Peyer's patch (tissue), 4 donors: Measurements from ENCODE around the gene NMNAT1. TPM values are rescaled to one million over a fixed set of nuclear protein-coding genes. Genes with fewer than 3 reads are reported as not detected.

Experiments used
- DNase-seq, 3 donors: peaks; one replicate each; pipeline ENCODE4 v3.0.0-alpha.2; 2017 to 2019
- H3K27ac ChIP-seq, 4 donors: fragments of 200-600 bp; sonication (generic); one replicate each; pipeline ENCODE4 v1.5.1; 2016 to 2019
- H3K27me3 ChIP-seq, 2 donors: fragments of 200-600 bp; sonication (generic); one replicate each; pipeline ENCODE4 v1.5.1; 2019
- H3K36me3 ChIP-seq, 3 donors: fragments of 200-600 bp; sonication (generic); one replicate each; pipeline ENCODE4 v1.5.1; 2016 to 2019
- H3K4me1 ChIP-seq, 4 donors: fragments of 200-600 bp; sonication (generic); one replicate each; pipeline ENCODE4 v1.5.1; 2016 to 2019
- H3K4me3 ChIP-seq, 4 donors: fragments of 200-600 bp; sonication (generic); 1 replicate in 3 of 4; 2 replicates in 1 of 4; pipeline ENCODE4 v1.5.1; 2016 to 2019; ENCODE audit warnings: mild to moderate bottlenecking in 1 of 4
- H3K9me3 ChIP-seq, 4 donors: fragments of 200-600 bp; sonication (generic); one replicate each; pipeline ENCODE4 v1.5.1; 2016 to 2019; ENCODE audit warnings: mild to moderate bottlenecking in 1 of 4
- CTCF ChIP-seq, 6 experiments: fragments of 450-650 bp in 4 of 6; fragments of 200-600 bp in 2 of 6; sonication (generic) in 1 of 6; IDR thresholded peaks; one replicate each; pipeline ENCODE4 v1.5.1; 2017 to 2019; ENCODE audit warnings: antibody characterized with exemption in 6 of 6, mild to moderate bottlenecking in 3 of 6, moderate library complexity in 1 of 6
- POLR2A ChIP-seq, 2 donors: fragments of 450-650 bp; IDR thresholded peaks; one replicate each; pipeline ENCODE4 v1.5.1; 2017; ENCODE audit warnings: antibody characterized with exemption in 2 of 2, mild to moderate bottlenecking in 2 of 2, moderate library complexity in 2 of 2
- total RNA-seq, 4 donors: library from RNA; depleted of rRNA; stranded (reverse); fragments of >200 nt; gene quantifications; one replicate each; pipeline ENCODE4 v1.1.0, GENCODE V29; 2016

Gene NMNAT1
- total RNA-seq, 4 donors from 2014 or later = 5.8 to 27.9 (median 18.8) TPM

- TF ChIP-seq POLR2A (IDR thresholded peaks at IDR 0.05) (no peak), CTCF (IDR thresholded peaks at IDR 0.05) (no peak)
- no peaks in the 10 kb centered on the region for H3K27me3 ChIP-seq
- no peaks in the 10 kb centered on the region for H3K9me3 ChIP-seq
- H3K4me3 ChIP-seq = no peak overlapping the region
- peak in 1 of 3 donors; percentile 5 for DNase-seq
- H3K27ac ChIP-seq = no peak overlapping the region
- H3K4me1 ChIP-seq = peaks cover 0 to 19% (median 5%) of the 10 kb centered on the region in 4 donors
- no peaks in the 10 kb centered on the region for H3K36me3 ChIP-seq
Observed at GRCh38 chr1:9907441-9907840, 35.8 kb upstream of the NMNAT1 start.

- peak overlapping the region in 3 of 4 donors; percentile 77 to 84 (median 80) for H3K27ac ChIP-seq
- H3K36me3 ChIP-seq = no peaks in the 10 kb centered on the region
- H3K27me3 ChIP-seq = no peaks in the 10 kb centered on the region
- H3K4me1 ChIP-seq = peaks cover 0 to 19% (median 5%) of the 10 kb centered on the region in 4 donors
- TF ChIP-seq CTCF (IDR thresholded peaks at IDR 0.05) = no peak
- TF ChIP-seq POLR2A (IDR thresholded peaks at IDR 0.05) = peak in 1 of 2 donors; percentile 43
- no peaks in the 10 kb centered on the region for H3K9me3 ChIP-seq
- DNase-seq = no peak
- H3K4me3 ChIP-seq = peak overlapping the region in 2 of 4 donors; percentile 95 to 96
Observed at GRCh38 chr1:9908871-9909233, 34.4 kb upstream of the NMNAT1 start.

- Histone ChIP-seq H3K4me3 (peak overlapping the region; percentile 81 to 96 (median 88)), H3K27me3 (no peaks in the 10 kb centered on the region), H3K4me1 (peaks cover 0 to 19% (median 5%) of the 10 kb centered on the region in 4 donors), H3K9me3 (no peaks in the 10 kb centered on the region), H3K36me3 (no peaks in the 10 kb centered on the region), H3K27ac (peak overlapping the region; percentile 77 to 91 (median 82))
- DNase-seq = peak; percentile 31 to 65 (median 55)
- TF ChIP-seq CTCF (IDR thresholded peaks at IDR 0.05) = no peak
- no peak for TF ChIP-seq POLR2A (IDR thresholded peaks at IDR 0.05)
Observed at GRCh38 chr1:9909234-9910046, 33.8 kb upstream of the NMNAT1 start.

GRCh38 chr1:9910076-9910422, 33.2 kb upstream of the NMNAT1 start, which contains the start of gene CTNNBIP1:
Gene CTNNBIP1 (minus strand): TSS chr1:9910269. CDS start chr1:9872064, 38,205 bp downstream.
- H3K36me3 ChIP-seq = no peaks in the 10 kb centered on the region

More at GRCh38 chr1:9910076-9910422, 33.2 kb upstream of the NMNAT1 start, which contains the start of gene CTNNBIP1:
- peak within 1 kb of the TSS; percentile 84 to 97 (median 91) for H3K27ac ChIP-seq
- DNase-seq = no peak
- TF ChIP-seq POLR2A (IDR thresholded peaks at IDR 0.05) (peak in 1 of 2 donors; percentile 76), CTCF (IDR thresholded peaks at IDR 0.05) (no peak)
- peak within 1 kb of the TSS; percentile 81 to 96 (median 88) for H3K4me3 ChIP-seq
- no peaks in the 10 kb centered on the region for H3K27me3 ChIP-seq
- H3K4me1 ChIP-seq = peaks cover 0 to 19% (median 5%) of the 10 kb centered on the region in 4 donors
- no peaks in the 10 kb centered on the region for H3K9me3 ChIP-seq
